NAMALWA (cell line): ENCODE measurements around the gene P2RY14.
"Not testable (repeated sequence)": the region's sequence is repeated elsewhere in the genome, so short reads cannot be mapped to it uniquely, and the experiment has no call there.

Experiments
- DNase-seq: peaks from one replicate; pipeline ENCODE4 v3.0.0-alpha.2; 2015; ENCODE audit warnings: low spot score

The P2RY14 gene

DNA sequence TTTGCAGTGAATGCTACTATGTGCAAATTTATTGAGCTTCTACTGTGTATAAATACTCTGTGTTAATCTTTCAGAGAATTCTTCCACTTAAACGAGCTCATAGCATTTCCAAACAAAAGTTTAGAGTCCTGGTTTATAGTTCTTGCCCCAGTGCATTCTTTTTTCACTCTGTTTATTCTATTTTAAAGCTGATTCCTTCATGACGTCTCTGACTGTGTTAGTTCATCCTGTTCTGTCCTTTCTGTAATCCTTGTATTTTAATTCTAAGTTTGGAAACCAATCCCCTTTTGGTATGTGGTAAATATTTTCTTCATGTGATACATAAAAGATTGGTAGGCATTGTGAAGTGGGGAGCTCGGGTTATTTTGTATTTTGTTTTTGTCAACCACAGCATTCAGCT is 18.7 kb downstream of the P2RY14 start:
- no peak for DNase-seq

- DNase-seq: no peak
Observed at GRCh38 chr3:151256749-151257148, 21.6 kb downstream of the P2RY14 start.

GRCh38 chr3:151248772-151249337 is 29.5 kb downstream of the P2RY14 start:
- DNase-seq: no peak

DNA sequence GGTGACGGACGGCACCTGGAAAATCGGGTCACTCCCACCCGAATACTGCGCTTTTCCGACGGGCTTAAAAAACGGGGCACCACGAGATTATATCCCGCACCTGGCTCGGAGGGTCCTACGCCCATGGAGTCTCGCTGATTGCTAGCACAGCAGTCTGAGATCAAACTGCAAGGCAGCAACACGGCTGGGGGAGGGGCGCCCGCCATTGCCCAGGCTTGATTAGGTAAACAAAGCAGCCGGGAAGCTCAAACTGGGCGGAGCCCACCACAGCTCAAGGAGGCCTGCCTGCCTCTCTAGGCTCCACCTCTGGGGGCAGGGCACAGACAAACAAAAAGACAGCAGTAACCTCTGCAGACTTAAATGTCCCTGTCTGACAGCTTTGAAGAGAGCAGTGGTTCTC is 36.3 kb downstream of the P2RY14 start:
- DNase-seq: not testable (repeated sequence)

- DNase-seq: no peak
Observed at GRCh38 chr3:151236736-151237135, 41.6 kb downstream of the P2RY14 start.

GRCh38 chr3:151236316-151236715 is 42.0 kb downstream of the P2RY14 start:
- no peak for DNase-seq

GRCh38 chr3:151234825-151235224 is 43.5 kb downstream of the P2RY14 start:
- no peak for DNase-seq

DNA sequence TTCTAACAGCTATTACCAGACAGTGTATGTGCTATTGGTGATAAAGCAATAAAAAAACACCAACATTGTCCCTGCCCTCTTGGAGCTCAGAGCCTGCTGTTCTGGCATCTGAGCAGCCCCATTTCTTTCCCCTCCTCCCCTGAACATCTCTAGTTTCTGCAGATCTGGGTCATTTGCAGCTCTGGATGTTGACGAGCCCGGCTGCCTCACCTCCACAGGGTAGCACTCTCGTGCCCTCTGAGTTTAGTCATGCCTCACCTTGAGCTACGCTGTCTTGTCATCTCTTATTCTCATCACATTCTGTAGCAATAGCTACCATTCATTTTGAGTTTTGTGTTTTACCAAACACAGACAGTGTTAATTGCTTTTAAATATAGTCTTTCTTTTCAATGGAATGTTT is 45.4 kb downstream of the P2RY14 start:
- no peak for DNase-seq

- DNase-seq: not testable (repeated sequence)
Observed at GRCh38 chr3:151232403-151232802, 45.9 kb downstream of the P2RY14 start.

DNA sequence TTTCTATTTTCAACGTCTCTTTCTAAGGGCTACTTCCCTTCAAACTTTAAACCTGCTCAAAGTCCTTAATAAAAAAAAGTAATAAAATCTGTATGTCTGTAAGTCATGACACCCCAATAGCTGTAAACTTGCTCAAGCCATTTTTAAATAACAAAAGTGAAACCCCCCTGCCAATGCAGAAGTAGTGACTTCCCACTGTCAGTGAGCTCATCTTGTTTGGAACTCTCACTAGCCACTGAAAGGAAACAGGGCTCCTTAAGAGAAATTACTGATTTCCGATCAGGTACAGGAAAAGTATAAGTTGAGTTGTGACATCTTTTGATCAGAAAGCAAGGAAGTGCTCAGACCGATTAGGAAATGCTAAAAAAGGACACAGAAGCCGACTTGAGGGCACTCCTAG is 47.7 kb downstream of the P2RY14 start:
- DNase-seq: peak; percentile 16

DNA sequence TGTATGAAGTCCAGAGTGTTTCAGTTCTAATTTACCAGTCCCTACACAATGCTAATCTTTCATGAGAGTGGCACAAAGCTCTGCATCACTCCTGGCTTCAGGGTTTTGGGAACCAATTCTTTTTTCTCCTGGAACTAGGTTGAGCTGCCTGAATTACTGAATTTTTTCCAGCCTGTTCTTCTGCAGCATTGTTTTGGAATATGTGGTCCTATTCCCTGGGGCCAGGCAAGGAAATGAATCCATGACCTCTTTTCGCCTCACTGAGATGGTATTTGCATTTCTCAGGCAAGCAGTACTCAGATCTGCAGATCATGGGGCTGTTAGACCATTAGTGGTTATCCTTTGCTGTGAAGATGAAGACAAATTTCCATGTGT is 49.7 kb downstream of the P2RY14 start:
- no peak for DNase-seq

- DNase-seq: peak; percentile 89
Observed at GRCh38 chr3:151227807-151228665, 50.3 kb downstream of the P2RY14 start.

DNA sequence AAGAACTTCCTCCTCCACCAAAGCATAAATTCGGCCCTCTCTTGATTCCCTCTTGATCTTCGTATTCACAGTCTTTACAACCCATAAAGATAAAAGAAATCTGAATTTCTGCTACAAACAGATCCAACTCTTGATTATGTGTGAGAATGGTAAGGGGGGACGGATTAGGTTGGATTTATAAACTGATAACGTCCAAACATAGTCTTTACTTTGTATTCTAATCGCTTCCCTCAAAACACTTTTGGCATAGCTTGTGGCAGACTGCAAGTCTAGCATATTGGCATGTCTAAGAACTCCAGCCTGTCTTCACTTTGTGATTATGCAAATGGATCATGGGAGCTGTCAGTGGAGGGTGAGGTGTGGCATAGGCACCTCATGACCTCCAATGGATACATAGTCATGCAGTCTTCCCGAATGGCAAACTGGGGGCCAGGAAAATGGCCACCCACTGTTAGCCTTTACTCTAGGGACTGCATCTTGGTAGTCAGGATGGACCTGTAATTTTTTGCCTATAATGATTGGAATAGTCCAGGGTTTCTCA is 51.0 kb downstream of the P2RY14 start:
- DNase-seq: no peak

DNA sequence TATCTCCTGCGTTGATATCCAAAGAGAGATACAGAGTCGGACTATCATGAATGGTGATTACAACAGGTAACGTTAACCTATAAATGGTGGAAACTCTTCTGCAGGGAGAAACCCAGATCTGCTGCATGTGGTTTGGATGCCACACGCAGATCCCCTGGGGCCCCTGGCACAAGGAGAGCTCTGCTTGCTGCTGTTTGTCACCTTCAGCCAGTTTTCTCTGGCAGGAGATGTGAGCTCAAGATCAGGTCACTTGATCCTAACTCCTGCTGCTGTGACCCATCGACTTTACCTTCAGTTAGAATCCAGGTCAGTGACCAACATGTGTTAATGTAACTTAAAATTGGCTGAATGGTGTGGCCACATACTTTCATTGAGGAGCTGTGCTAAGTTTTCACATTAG is 51.5 kb downstream of the P2RY14 start:
- no peak for DNase-seq

DNA sequence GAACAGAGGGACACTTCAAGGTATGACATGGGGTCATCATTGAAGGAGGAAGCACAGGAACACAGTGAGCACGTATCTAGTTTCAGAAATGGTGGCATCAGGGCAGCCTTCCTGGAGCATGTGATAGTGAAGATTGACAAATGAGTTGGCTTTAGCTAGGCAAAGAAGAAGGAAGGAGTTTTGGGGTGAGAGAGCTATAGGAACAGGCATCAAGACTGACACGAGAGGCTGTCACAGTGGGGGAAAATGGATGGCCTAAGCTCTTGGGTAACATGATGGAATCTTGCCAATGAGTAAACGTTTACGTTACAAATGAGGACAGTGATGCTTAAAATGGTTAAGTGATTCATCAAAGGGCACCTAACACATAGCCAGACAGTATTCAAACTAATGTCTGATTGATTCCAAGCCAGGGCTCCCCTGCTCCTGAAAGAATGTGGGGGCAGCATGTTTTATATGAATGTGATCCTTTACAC is 52.2 kb downstream of the P2RY14 start:
- no peak for DNase-seq

DNA sequence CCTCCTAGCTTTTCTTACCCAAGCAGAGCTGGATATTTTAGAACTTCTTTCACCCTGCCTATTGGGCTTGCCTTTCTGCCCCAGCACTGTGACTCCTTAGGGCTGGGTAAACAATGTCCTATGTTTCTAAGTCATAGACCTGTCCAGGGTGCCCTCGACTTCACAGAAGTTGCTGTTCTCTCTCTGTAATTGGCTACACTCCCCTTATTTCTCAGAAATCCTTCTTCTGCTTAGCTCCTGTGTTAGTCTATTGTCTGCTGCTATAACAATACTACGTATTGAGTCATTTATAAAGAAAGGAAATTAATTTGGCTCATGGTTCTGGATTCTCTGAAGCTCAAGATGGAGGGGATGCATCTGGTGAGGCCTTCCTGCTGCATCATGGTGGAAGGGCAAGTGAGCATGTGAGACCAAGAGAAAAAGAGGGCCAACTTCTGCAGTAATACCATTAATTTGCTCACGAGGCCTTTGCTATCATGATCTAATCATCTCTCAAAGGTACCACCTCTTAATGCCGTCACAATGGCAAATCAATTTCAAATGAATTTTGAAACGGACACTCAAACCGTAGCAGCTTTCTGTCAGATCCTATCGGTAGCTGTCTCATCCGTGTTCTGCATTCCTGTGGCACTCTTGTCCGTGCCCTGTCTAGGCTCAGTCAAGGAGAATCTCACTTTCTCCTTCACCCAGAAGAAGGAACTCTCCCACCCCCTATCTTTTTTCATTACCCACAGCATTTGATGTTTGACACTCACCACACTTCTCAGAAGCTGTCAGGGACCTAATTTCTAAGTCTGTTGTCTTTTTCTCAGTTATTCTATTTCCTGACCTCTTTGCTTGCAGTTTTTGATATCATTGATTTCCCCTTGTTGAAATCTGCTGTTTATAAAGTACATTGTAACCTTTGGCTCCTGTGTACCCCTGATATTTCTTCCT is 53.0 kb downstream of the P2RY14 start:
- DNase-seq: no peak

GRCh38 chr3:151224268-151224866 is 54.0 kb downstream of the P2RY14 start:
- DNase-seq: no peak

DNA sequence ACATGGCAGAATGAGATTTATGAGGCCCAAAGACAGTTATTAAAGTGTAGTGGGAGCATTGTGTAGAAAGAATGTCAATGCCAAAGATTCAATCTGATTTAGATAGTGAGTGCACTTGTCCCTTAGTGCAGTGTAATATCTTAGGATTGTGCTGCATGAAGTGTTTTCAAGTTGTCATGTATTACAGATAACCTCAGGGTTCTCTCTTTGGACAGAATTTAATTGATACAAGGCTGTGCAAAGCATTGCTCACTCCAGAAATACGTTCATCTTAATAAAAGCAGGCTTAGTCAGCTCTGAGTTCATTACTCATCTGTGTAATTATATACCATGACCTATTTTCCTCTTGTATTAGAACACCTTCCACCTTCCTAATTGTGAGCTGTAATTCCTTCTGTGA is 59.3 kb downstream of the P2RY14 start:
- no peak for DNase-seq

DNA sequence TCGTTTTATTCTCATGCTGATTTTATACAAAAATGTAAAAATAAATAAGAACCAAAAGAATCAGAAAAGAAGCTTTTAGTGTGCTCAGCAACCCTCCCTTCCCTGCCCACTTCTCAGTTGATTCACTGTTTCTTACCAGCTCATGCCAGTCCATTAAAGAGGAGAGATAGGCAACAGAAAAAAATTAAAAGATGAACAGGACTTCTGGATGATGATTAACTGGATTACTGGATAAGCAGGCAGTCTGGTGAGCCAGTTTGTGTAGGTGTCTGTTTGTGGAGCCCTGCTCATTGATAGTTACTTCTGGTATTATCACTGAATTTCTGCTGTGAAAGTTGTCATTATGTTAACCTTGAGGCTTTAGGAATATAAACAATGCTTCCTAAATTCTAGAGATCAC is 60.2 kb downstream of the P2RY14 start:
- no peak for DNase-seq

DNA sequence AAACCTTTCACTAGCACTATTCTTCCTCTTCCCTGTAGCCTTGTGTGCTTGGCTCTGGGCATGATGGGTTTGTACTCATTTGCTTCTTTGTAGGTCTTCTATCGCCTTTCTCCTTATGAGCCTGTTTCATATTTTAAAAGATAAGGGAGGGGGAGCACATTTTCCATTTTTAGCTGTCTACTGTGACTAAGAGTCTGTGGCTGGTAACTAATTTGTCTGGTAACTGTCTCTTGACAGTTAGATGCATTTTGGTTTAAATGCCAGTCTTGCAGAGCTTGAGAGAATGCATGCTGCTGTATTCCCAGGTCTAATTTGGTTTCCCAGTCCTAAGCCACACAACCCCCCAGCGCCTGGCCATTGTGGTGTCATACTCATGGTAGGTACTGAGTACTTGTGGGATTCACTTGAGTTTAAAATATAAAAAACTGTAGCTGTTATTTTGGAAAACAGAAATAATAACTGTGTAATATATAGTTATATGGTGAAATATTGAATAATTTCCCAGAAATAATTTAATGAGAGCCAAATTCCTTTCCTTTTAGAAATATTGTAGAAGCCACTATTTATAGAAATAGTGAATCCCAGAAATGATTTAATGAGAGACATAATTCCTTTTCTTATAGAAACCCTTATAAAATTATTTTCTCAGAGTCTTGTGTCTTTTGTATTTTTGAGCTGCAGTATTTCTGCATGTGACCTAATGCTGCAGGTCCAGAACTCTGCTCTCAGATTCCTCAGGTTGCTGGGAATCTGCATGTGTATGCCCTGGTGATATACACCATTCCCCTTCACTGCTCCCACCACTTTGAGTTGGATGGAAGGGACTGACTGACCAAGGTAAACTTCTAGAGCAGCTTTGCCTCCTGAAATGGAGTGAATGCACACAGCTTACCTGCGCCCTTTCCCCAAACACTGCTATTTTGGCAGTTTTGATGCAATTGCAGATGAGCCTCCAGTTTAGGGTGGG is 61.4 kb downstream of the P2RY14 start:
- DNase-seq: no peak

DNA sequence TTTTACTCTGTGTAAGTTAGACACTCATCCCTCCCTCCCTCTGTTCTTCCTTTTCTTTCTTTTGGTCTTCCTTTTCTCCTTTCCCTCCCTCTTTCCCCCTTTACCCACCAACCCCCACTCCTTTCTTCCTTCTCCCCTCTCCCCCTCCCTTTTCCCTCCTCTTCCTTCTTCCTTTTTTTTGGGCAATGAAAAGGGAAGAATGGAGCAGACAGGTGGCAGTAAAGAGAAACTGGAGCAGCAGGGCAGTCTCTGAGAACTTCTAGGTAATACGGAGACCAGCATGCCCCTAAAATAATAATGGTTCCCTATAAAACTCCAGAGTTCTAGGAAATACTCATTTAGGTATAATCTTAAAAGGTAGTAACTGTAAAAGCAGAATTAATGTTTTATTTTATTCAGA is 63.9 kb downstream of the P2RY14 start:
- DNase-seq: no peak
